Measurements from ENCODE around the gene PDE3B.
A peak's percentile ranks its signal among the peaks of the same experiment; 100 is the strongest.

Gene PDE3B

DNA sequence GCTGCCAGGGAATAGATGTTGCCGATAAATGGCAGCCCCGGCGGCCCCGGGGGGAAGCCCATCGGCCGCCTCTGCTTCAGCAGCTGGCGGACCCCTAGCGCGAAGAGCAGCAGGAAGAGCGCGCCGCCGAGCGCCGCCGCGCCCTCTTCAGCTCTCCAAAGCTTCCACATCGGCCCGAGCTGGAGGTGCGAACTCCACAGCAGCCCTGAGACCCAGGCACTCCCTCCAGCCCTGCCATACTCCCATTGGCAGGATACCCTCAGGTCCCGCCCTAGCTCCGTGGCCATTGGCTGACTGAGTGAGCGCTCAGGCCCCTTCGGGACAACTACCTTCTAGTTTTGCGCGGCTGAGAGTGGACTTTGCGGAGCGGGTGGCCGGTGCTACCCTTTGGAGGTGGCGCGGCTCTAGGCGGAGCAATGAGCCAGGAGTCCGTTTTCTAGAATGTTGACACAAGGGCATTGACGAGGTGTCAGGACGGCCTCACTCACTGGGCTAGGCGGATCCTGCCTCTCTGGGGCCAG is 248.5 kb downstream of the PDE3B start, which contains the start of gene CYP2R1:
Gene CYP2R1 (minus strand): TSS at position 196 of the 521 bp plus-strand sequence. CDS start 26 bp downstream, at position 170.
- DNase-seq: peak; percentile 91

GRCh38 chr11:14892577-14892976 is 249.0 kb downstream of the PDE3B start:
- no peak for DNase-seq

DNA sequence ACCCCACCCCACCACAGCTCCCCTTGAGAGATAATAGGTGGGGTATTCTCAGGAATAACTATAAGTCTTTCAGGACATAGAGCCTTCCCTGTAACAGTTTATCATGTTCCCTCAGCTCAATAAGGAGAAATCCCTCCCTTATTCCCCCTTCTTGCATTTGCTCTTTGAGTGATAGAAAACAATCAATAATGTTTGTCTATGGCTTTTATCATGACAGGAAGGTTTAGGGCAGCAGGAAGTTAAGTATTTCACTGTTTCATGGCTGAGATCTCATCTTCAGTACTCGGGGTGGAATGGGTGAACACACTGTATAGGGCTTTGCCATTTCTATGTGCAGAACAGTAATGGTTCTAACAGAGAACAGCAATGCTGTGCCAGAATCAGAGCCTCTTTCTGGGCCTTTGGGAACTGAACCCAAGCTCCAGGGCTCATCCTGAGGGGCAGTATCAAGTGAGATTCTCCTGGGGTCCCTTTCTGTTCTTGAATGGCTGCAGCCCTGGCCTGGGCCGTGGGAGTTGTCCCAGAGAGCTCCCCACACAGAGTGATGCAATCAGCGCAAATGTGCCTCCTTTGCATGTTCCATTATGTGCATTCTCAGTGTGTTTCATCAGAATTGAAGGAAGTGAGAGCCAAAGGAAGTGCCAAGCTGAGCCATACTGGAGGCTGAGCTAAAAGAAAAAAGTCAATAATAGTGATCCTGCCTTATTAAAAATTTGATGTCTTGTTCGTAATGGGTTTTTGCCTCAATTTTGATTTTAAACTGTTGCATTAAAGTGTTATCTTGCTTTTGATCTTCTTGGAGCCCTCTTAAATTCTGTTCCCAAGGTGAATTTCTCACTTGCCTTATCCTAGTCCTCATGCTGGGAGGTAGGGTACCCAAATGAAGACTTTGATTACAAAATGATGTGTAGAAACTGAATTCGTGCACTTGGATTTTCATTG is 251.3 kb downstream of the PDE3B start:
- no peak for DNase-seq

DNA sequence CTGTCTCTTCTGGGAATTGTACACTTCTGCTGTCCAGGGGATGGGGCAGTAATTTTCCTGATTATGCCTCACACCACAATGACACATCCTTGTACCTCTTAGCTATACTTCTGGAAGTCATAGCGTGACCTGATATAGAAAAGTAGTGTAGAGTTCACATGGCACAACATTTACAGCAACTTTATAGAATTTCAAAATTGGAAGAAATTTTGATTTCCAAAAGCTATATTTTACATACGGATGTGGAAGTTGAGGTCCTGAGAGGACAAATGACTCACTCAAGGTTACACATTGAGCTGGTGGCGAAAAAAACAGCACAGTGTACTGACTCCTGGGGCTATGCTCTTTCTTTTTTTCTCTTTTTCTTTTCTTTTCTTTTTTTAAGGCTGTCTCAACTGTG is 254.8 kb downstream of the PDE3B start:
- no peak for DNase-seq

GRCh38 chr11:14898906-14899305 is 255.3 kb downstream of the PDE3B start:
- no peak for DNase-seq

DNA sequence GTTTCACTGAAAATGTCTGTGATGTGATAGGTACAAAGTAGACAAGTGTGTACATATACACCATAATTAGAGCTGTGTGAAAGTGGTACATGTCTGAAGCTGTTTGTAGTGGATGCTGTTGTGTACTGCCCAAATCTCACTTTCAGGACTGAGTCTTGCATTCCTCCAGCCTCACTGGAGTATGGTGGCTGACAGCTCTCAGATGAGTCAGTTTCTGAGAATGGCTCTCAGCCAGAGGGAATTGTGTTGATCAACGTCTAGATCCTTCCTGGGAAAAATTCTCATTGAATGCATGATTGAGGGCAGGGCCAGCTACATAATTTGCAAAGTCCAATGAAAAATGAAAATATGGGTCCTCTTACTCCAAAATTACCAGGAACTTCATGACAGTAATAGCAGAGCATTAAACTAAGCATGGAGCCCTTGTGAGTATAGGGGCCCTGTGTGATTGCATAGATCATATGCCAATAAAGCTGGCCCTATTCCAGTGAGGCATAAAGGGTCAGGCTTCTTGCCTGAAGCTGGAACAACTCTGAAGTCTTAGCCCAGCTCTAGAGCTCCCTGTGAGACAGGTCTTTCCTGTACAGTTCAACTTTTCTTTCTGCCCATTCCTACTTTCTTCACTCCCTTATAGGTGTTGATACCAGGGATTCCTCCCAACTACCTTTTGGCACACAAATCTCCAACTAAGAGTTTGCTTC is 259.2 kb downstream of the PDE3B start:
- DNase-seq: no peak

DNA sequence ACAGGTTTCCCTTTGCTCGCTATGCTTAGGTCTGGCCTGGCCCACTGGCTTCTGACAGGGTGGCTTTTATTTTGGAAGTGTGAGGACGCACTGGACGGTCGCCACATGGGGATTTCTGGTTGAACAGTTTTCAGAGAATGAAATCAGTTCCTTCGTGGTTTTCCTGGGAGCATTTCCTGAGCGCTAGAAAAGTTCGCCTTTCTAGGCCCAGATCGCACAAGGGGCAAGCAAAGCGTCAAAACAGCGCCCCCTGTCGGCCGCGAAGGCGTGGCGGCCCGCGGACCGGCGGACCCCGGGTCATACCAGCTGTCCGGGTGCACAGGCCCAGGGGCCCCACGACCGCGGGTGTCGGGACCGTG is 261.1 kb downstream of the PDE3B start:
- peak; percentile 87 for DNase-seq

- peak; percentile 68 for DNase-seq
Observed at GRCh38 chr11:14905104-14906033, 261.8 kb downstream of the PDE3B start.

- DNase-seq: no peak
Observed at GRCh38 chr11:14906578-14906977, 263.0 kb downstream of the PDE3B start.

DNA sequence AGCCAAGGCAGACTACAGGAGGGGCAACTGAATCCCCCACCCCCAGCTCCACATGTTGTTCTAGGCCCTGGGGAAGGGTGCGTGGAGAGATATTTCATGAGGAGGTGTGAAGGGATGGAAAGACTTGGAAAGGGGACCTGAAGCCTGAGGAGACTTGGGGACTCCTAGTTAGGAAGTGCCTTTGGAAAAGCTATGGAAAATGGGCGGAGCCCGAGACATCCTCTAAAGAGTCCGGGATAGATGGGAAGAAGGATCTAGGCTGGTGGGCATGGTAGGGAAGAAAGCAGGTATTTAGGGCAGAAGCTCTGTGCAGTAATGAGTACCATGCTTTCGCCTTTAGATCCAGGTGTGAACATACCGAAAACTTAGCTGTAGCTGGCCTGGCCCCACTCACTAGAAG is 263.4 kb downstream of the PDE3B start:
- no peak for DNase-seq

- peak; percentile 89 for DNase-seq
Observed at GRCh38 chr11:14907411-14908213, 264.0 kb downstream of the PDE3B start.

DNA sequence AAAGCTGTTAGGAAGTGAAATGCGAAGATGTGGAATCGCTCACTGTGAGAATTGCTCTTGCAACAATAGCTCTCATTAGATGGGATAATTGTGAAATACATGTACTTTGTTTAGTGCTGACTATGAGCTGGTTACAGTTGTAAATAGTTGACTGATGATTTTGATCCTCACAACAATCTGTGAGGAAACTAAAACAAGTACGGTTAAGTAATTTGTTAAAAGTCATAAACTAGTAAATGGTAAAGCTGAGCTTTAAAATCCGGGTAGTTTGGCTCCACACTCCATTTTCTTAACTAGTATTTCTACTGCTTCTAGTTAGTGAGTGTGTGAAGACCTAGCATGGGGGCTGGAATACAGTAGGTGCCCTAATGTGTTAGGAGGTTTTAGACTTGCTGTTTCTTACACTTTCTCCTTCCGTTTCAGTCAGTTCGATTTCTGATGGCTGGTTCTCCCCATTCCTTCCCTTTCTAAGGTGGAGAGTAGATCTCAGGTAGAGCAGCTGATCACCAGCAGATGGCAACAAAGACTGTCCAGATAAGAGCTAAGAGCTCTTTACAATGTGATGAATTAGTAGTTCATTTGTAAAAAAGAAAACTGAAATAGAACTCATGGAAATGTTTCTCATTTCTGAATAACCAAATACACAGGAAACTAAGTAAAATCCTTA is 264.7 kb downstream of the PDE3B start:
- peak; percentile 42 for DNase-seq

DNA sequence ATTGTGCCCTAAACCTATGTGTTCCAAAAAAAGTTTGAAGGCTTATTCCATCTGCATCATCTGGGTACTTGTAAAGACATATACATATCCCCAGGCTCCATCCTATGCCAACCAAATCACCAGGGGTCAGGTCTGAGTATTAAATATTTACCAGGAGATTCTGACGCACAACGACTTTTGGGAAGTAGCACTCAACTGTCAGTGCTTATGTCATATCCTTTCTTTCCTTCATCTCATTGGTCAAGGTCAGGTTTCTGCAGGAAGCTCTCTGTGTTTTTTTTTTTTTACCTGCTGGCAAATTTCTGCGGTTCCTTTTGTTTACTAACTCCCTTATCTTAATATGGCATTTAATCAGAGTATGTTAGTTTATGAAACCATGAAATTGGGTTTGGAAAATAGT is 270.9 kb downstream of the PDE3B start:
- DNase-seq: no peak

DNA sequence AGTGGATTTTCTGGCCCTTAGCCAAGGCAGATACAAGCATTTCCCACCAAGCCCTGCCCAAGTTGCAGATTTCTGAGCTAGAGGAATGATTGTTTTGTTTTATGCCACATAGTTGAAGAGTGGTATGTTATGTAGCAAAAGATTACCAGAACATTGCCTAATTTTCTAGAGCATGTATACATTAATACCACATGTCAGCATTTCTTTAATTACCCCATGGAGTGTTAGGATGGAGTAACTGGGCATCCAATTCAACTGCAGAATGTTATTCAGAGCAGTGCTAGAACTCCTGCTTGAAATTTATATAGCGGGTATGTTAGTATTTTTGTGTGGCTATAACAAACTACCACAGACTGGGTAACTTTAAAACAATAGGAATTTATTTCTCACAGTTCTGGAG is 272.8 kb downstream of the PDE3B start:
- no peak for DNase-seq

Data from stimulated activated CD4-positive, alpha-beta T cell treated with anti-CD3 and anti-CD28 coated beads, Interleukin-4, amount 100 ng/mL, for 24 hours (primary cell).